ENCODE data around the gene ATL2.
A peak's percentile ranks its signal among the peaks of the same experiment; 100 is the strongest.
"Not testable (repeated sequence)": the region's sequence is repeated elsewhere in the genome, so short reads cannot be mapped to it uniquely, and the experiment has no call there.

Gene ATL2

GRCh38 chr2:38377050-38377828, at the start of gene ATL2:
Gene ATL2, minus strand, starts transcription at chr2:38377273. Its CDS starts 13 bp downstream, at chr2:38377260.
- peak; percentile 92 to 93 for ATAC-seq

- ATAC-seq, result no peak
Measured at GRCh38 chr2:38423763-38424162, 46.7 kb upstream of the ATL2 start.

- no peak for ATAC-seq
Measured at GRCh38 chr2:38421274-38422056, 44.4 kb upstream of the ATL2 start.

GRCh38 chr2:38419499-38419898, 42.4 kb upstream of the ATL2 start:
- no peak for ATAC-seq

GRCh38 chr2:38418735-38419134, 41.7 kb upstream of the ATL2 start:
- ATAC-seq, result no peak

GRCh38 chr2:38417745-38418689, 40.9 kb upstream of the ATL2 start:
- ATAC-seq, result no peak

GRCh38 chr2:38416296-38417036, 39.4 kb upstream of the ATL2 start:
- ATAC-seq, result no peak

GRCh38 chr2:38415728-38416291, 38.7 kb upstream of the ATL2 start:
- no peak for ATAC-seq

- ATAC-seq, result no peak
Measured at GRCh38 chr2:38415023-38415422, 38.0 kb upstream of the ATL2 start.

GRCh38 chr2:38412235-38412871, 35.3 kb upstream of the ATL2 start:
- not testable (repeated sequence) for ATAC-seq

- no peak for ATAC-seq
Measured at GRCh38 chr2:38409156-38410102, 32.4 kb upstream of the ATL2 start.

GRCh38 chr2:38407111-38407682, 30.1 kb upstream of the ATL2 start:
- no peak for ATAC-seq

- ATAC-seq, result no peak
Measured at GRCh38 chr2:38406597-38407110, 29.6 kb upstream of the ATL2 start.

GRCh38 chr2:38405917-38406596, 29.0 kb upstream of the ATL2 start:
- ATAC-seq, result no peak

GRCh38 chr2:38400513-38400912, 23.4 kb upstream of the ATL2 start:
- no peak for ATAC-seq

GRCh38 chr2:38398739-38399138, 21.7 kb upstream of the ATL2 start:
- no peak for ATAC-seq

GRCh38 chr2:38394903-38395341, 17.8 kb upstream of the ATL2 start:
- ATAC-seq, result peak; percentile 60 to 77

- ATAC-seq, result no peak
Measured at GRCh38 chr2:38394041-38394440, 17.0 kb upstream of the ATL2 start.

- ATAC-seq, result no peak
Measured at GRCh38 chr2:38390947-38391346, 13.9 kb upstream of the ATL2 start.
